Stimulated activated CD4-positive, alpha-beta T cell treated with anti-CD3 and anti-CD28 coated beads, Interleukin-12 subunit alpha, Interleukin-12 subunit beta, amount 100 ng/mL, for 24 hours (primary cell): ENCODE results near the gene SGSM2.

Experiments
- DNase-seq, 2 experiments: peaks; one replicate each; pipeline ENCODE4 v3.0.0-alpha.2; 2020; ENCODE audit warnings: low read depth in 2 of 2

SGSM2 gene

DNA sequence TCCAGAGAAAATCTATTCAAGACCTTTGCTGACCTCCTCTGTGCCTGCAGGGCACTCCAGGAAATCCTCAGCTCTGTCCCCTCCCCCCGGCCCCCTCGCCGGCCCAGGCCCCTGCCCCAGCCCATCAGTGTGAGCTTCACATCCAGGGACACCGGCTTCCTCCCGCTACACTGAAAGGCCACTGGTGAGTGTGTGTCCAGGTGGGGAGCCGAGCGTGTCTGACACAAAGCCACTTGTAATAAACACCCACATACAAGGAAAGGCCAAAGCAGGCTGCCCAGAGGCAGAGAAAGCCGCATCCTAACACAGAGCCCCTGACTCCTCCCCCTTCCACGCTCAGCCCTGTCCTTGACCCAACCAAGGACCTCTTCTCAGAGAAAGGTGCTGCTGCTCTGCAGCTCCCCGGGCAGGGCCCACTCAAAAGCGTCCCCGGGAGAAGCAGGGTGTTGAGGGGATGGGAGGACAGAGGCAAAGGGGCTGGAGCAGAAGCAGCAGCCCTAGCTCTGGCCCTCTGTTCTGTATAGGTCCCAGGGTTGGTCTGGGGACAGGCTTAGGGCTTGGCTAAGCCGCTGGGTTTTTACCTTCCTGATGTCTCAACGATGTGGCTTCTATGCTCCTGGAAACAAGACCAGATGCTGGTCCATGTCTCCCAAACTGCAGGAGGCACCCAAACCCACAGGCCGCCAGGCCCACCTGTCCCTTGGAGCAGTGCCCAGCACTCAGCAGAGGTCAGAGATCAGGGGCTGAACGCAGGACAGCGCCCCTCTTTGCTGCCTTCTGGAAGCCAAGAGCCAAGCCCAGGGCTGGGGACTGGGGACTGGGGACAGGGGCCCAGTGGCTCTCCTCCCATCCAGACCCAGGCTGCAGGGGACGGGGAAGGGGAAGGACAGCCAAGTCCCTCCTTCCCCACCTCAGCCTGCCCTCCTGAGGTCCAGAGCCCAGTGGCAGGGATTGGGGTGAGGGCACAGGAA, 48.2 kb downstream of the SGSM2 start:
- no peak for DNase-seq

GRCh38 chr17:2386400-2387085, 49.2 kb downstream of the SGSM2 start:
- DNase-seq: no peak

GRCh38 chr17:2387086-2388019, 50.1 kb downstream of the SGSM2 start:
- no peak for DNase-seq

GRCh38 chr17:2388020-2388682, 50.9 kb downstream of the SGSM2 start:
- DNase-seq: no peak

- no peak for DNase-seq
Observed at GRCh38 chr17:2388683-2389055, 51.4 kb downstream of the SGSM2 start.

DNA sequence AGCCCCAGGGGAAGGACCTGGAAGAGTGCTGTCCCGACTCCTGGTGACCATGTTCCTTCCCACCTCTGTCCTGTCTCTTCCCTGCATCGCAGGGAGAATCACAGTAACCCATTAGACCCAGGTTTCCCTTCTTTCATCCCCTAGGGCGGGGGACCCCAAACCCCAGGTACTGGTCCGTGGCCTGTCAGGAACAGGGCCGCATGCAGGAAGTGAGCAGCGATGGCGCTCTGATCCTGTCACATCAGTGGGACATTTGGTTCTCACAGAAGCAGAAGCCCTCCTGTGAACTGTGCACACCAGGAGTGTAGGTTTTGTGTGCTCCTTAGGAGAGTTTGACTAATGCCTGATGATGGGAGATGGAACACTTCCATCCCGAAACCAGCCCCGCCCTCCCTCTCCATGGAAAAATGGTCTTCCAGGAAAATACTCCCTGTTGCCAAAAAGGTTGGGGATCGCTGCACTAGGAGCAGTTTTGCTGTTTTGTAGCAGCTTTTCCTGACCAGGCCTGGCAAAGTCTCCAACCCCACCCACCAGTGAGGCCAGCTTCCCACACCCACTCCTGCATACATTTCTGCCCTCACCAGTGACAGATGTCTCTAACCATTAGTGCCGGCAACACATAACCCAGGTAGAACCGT, 53.0 kb downstream of the SGSM2 start:
- DNase-seq: no peak

- no peak for DNase-seq
Observed at GRCh38 chr17:2391597-2392251, 54.4 kb downstream of the SGSM2 start.

DNA sequence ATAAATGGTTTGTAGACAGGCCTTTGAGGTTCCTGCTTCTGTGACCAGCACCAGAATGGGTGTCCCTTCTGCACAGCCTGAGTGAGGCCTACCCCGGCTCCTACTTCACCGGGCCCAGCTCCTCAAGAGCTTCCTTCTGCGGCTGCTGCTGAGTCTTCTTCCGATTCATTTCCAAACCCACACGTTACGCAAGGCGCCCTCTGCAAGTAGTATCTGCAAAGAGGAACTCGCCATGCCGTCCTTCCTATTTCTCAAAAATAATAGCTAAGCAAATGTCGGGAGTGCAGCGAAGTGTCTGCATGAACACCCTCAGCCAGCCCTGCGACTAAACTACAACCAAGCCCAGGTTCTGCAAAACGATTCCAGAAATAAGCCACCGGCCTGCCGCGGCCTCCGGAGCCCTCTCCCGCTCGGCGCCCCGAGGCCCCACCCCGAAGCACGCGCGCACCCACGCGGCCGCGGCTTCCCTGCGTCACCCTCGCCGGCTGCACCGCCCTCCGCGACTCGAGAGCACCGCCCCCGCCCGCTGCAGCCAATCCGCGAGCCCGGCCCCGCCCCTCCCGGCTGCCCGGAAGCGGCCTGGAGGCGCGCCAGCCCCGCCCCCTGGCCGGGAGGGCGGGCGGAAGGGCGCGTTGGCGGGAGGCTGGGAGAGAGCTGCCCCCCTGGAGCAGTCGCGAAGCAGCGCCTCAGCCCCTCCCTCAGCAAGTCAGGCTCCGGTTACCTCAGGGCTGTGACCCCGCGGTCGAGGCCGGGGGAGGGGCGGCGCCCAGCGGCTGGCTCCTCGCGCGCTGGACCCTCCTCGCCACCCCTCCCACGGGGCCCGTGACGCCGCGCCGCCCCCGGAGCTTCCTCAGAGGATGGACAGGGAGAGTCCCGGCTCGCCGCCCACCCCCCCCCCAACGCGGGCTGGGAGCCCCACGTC, 55.2 kb downstream of the SGSM2 start:
- peak; percentile 95 to 96 for DNase-seq

DNA sequence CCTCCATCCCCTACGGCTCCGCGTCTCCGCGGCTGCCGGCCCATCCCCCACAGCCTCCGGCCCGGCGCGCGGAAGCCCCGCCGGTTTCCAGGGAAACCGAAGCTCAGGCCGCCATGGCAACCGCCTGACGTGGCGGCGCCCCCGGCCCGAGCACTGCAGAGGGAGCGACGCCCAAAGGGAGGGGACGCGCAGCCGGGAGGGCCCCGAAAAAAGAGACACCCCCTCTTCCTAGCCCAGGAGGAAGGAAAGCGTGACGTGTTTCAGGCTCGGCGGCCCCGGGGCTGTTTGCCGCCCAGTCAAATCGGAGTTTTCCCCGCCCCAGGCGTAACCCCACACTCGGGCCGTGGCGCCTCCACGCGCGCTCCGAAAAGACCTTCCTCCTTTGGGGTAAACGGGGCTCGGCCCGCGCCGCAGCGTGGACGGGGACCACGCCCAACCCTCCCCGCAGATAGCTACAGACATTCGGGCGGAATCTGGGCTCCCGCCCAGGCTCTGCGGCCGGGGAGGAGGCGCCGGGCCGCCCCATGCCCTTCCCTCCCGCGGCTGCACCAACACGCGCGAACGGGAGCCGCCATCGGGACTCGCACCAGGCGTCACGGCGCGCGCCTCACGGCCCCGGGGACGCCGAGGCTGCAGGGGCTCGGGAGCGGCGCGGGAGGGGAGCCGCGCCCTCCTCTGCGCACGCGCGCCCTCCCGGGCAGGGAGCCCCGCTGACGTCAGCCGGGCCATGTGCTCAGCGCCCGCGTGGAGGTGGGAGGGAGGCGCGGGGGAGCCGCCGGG, 56.1 kb downstream of the SGSM2 start:
- DNase-seq: peak; percentile 81 to 85

- no peak for DNase-seq
Observed at GRCh38 chr17:2393954-2394749, 56.9 kb downstream of the SGSM2 start.

GRCh38 chr17:2394775-2395201, 57.5 kb downstream of the SGSM2 start:
- no peak for DNase-seq

- DNase-seq: no peak
Observed at GRCh38 chr17:2395258-2396181, 58.2 kb downstream of the SGSM2 start.

DNA sequence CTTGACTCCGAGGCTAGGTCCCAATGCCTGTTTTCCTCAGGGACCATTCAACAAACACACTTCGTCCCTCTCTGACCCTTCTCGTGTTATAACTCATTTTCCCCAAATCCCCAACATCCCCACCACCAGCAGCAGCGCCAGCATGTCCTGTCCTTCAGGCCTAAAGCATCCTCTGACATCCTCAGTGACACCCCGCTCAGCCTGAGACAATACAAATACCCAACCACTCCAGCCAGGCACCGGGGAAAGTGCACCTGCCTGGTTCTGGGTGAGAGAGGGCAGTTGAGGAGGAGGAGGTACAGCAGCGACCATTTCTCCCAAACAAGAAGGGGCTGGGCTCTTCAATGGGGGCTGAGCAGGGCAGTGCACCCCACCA, 58.9 kb downstream of the SGSM2 start:
- DNase-seq: no peak

DNA sequence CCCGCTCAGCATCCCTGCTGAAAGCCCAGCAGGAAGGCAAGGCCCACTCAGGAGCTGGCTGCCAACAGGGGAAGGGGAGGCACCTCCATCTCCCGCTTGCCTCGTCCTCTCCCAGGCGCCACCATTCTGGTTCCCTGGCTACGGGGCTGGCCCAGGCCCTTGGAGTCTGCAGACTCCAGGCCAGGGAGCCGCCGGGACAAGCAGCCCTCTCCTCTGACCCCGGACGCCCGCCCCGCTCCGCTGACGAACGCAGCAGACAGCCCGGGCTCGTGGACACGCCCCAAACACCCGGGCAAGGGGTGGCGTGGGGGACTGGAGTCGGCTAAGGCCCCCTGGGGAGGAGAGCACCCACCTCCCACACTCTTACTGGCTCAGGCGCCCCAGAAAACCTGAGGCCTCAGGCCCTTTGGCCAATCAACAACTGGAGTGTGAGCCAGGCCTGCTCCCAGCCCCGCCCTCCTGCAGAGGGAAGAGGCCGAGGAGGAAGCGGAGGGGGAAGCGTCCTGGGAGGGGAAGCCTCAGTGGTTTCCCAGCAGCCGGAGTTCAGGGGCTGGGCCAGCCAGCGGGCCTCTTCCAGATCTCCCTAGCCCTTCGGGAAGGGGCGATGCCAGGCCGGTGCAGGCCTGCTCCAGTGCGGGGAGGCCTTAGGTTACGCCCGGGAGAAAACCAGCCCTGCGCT, 59.4 kb downstream of the SGSM2 start:
- peak in 1 of 2 experiments; percentile 66 for DNase-seq

DNA sequence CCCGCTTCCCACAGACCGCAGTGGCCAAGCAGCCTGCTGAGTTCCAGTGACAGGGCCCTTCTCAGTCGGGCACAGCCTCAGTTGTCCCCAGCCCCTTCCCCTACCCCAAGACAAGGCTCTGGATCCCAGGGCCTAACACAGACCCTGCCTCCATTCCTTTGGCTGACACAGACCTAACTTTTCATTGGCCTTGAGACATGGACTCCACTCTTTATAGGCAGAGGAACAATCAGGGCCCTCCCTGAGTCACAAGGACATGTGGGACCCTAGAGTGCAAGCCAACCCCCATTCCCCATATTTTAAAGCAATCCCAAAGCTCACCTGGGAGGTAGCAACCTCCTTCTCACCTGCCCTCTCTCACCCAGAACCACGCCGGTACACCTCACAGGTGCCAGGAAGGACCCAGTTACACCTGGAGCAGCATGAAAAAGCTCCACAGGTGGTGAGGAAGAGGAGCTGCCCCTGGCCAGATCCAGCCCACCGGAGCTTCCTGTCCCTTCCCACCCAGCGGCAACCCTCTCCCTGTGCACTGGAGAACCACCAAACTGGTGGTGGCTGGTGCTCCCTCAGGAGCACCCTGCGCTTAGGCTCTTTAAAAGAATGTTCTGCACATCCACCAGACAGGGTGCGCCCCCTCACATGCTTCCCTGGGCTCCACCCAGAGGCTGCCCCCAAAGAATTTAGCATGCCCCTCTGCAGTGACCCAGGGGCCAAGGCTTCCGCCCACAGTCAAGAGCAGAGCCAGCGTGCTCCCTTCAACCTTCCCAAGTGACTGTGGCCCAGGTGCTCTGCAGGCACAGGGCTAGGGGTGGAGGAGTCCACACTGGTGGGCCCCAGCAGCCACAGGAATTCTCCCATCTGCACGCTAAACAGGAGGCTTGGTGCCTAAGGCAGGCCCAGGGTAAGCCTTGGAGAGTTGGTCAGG, 60.2 kb downstream of the SGSM2 start:
- no peak for DNase-seq
